Activated CD4-positive, alpha-beta memory T cell treated with anti-CD3 and anti-CD28 coated beads, Interleukin-2, amount 10 ng/mL, durations not matched to agents 7 days and 5 days (primary cell): Measurements from ENCODE around the gene SLC7A10. TPM values are rescaled to one million over a fixed set of nuclear protein-coding genes. Genes with fewer than 3 reads are reported as not detected.

Experiments
- CTCF ChIA-PET: fragments of 350-600 bp; sonication (Branson Sonifier 250); formaldehyde crosslinking; loops from one replicate; lab custom pipeline; 2021; ENCODE audit warnings: antibody characterized with exemption, inconsistent platforms; lab: Charles Lee
- POLR2A ChIA-PET: fragments of 350-600 bp; sonication (Branson Sonifier 250); formaldehyde crosslinking; loops from one replicate; lab custom pipeline; 2021; ENCODE audit warnings: antibody characterized with exemption; lab: Charles Lee
- DNase-seq: peaks from one replicate; pipeline ENCODE4 v3.0.0-alpha.2; 2020
- H3K27ac Mint-ChIP-seq: one replicate; pipeline ENCODE4 v1.8.0; 2021; ENCODE audit warnings: mild to moderate bottlenecking, mixed read lengths
- H3K27me3 Mint-ChIP-seq: one replicate; pipeline ENCODE4 v1.8.0; 2021; ENCODE audit warnings: mixed read lengths
- H3K36me3 Mint-ChIP-seq: one replicate; pipeline ENCODE4 v1.8.0; 2021; ENCODE audit warnings: low read depth, mixed read lengths
- H3K4me1 Mint-ChIP-seq: one replicate; pipeline ENCODE4 v1.8.0; 2021; ENCODE audit warnings: mixed read lengths
- H3K4me3 Mint-ChIP-seq: one replicate; pipeline ENCODE4 v1.8.0; 2021; ENCODE audit warnings: mild to moderate bottlenecking, mixed read lengths
- H3K9me3 Mint-ChIP-seq: one replicate; pipeline ENCODE4 v1.8.0; 2021; ENCODE audit warnings: mixed read lengths
- total RNA-seq, 2 experiments: library from RNA; stranded (reverse); gene quantifications; one replicate each; pipeline ENCODE4 v1.2.3, GENCODE V29; 2021

The SLC7A10 gene
- not detected for total RNA-seq

DNA sequence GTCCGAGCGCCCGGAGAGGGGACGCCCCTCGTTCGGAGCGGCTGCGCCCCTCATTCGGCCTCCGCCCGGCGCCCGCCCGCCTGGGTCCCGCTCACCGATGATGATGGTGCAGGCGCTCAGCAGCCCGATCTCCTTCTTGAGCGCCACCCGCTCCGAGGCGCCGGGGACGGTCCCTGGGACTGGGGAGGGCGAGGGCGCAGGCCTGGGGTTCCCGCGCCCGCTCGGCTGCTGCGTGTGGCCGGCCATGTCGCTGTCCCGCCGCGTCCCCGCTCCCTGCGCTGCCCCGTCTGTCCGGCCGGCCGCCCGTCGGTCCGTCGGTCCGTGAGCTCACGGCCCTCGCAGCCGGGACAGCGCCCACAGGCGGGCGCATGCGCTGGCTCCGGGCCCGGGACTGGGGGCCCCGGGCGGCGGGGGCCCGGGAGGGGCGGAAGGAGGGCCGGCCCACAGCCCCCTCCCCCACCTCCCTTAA, at the start of gene SLC7A10:
Gene SLC7A10 (minus strand): TSS at position 393 of the 469 bp plus-strand sequence. CDS start 147 bp downstream, at position 246.
- POLR2A ChIA-PET, result no interaction called here
- Mint-ChIP-seq H3K4me1 (peaks cover 2% of the 10 kb centered on the region), H3K9me3 (peaks cover 13% of the 10 kb centered on the region), H3K27me3 (peaks cover 55% of the 10 kb centered on the region), H3K27ac (no peak within 1 kb of the TSS), H3K36me3 (peaks cover 11% of the 10 kb centered on the region), H3K4me3 (no peak within 1 kb of the TSS)
- CTCF ChIA-PET, result no interaction called here
- DNase-seq, result no peak

DNA sequence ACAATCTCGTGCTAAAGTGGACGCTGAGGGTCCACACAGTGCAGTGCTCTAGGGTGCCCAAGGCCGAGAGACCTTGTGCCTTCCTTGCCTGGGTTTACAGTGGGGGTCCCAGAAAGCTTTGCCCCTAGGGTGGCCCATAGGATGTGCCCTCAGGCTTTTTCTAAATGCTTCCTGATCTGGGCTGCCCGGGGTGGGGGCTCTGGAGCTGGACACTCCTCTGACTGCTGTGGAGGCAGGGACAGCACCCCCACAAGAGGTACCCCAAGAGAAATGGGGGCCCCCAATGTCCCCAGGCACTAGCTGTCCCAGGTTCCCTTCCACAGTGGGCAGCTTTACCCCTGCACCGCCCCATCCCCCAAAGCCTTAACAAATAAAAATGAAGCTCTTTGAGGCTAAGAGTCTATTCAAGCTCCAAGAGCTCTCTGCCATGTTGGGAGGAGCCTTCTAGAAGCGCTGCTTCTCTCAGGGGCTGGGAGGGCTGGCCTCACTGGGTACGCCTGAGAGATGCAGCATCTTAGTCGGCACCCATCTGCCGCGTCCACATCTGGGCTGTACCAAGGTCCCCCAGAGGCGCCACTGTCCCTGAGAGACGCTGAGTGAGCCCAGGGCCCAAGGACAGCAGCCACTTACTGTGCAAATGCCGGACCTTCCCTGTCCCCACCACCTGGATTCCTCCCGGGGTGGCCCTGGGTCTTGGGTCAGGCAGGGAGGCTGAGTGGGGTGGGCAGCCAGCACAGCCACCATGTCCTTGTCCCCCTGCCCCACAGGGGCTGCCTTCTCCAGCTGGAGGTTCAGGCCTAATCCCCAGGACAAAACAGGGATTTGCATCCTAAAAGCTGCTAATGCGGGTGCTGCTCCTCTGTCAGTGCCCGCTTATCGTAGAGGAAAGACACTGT, 49.3 kb upstream of the SLC7A10 start:
- Mint-ChIP-seq H3K27me3 (peaks cover 2% of the 10 kb centered on the region), H3K9me3 (no peaks in the 10 kb centered on the region), H3K36me3 (no peaks in the 10 kb centered on the region), H3K27ac (no peak overlapping the region), H3K4me3 (no peak overlapping the region), H3K4me1 (peaks cover 13% of the 10 kb centered on the region)
- ChIA-PET CTCF (interaction anchor here (0.5 kb wide), 1 partner anchor 675 kb away, joined by 3 read pairs; no protein-coding TSS in a partner anchor), POLR2A (no interaction called here)
- no peak for DNase-seq

DNA sequence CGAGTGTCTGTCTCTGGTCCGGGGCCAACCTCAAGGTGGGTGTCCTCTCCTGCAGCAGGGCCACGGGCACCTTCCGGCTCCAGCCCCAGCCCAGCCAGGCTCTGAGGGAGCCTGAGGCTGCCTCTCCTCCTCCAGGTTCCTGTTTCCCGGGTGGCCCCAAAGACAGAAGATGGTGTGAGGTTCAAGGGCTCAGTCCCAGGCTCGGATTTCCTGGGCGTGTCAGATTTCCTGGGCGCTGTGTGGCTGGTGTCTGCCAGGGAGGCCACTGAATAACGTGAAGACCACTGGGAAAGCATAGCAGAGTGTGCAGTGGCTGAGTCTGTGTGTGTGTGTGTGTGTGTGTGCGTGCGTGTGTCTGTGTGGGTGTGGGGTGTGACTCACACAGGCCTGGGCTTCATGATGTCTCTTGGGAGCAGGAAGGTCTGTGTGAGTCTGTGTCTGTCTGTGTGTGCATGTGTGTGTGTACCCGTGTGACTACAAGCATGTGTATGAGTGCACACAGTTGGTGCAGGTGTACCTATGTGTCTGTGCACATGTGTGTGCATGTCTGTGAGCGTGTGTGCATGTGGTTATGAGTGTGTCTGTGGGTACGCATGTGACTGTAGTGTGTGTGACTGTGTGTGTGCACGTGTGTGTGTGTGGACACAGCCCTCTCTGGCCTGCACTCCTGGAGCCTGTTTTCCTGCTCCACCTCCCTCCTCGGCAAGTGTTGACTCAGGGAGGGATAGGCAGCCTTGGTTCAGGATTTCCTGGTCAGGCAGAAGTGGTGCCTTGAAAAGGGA, 48.4 kb upstream of the SLC7A10 start:
- peaks cover 2% of the 10 kb centered on the region for H3K27me3 Mint-ChIP-seq
- H3K27ac Mint-ChIP-seq, result peak overlapping the region; percentile 11
- H3K4me3 Mint-ChIP-seq, result no peak overlapping the region
- DNase-seq, result peak; percentile 46
- H3K4me1 Mint-ChIP-seq, result peaks cover 11% of the 10 kb centered on the region
- ChIA-PET CTCF (no interaction called here), POLR2A (no interaction called here)
- no peaks in the 10 kb centered on the region for H3K36me3 Mint-ChIP-seq
- H3K9me3 Mint-ChIP-seq, result no peaks in the 10 kb centered on the region

DNA sequence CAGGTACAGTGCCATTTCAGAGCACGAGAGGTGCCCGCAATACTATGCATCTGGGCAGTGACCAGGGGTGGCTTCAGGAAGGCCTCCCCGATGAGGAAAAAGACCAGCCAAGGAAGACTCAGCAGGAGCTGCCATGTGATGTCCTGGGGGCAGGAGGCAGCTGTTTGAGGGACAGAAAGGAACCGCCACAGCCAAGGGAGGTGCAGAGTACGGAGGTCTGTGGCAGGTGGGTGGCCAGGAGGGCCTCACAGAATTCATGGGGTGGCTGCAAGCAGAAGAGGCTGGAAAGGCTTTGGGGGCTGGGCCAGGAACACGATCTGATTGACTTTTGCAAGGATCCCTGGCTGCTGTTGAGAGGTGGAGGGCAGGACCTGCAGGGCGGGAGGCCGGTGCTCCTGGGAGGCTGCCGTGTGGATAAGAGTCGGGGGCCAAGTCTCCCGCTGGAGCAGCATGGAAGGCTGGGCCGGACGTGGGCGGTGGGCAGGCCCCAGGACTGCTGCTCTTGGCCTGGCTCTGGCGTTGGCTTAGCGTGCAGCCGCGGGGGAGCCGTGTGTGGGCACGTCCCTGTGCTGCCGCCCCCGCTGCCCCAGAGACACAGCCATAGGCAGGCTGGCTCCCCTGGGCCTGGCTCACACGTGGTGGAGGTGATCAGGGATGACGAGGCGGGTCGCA, 47.6 kb upstream of the SLC7A10 start:
- CTCF ChIA-PET, result no interaction called here
- DNase-seq, result no peak
- H3K4me3 Mint-ChIP-seq, result no peak overlapping the region
- peaks cover 11% of the 10 kb centered on the region for H3K4me1 Mint-ChIP-seq
- no peaks in the 10 kb centered on the region for H3K36me3 Mint-ChIP-seq
- POLR2A ChIA-PET, result no interaction called here
- H3K27ac Mint-ChIP-seq, result no peak overlapping the region
- no peaks in the 10 kb centered on the region for H3K9me3 Mint-ChIP-seq
- H3K27me3 Mint-ChIP-seq, result peaks cover 2% of the 10 kb centered on the region

DNA sequence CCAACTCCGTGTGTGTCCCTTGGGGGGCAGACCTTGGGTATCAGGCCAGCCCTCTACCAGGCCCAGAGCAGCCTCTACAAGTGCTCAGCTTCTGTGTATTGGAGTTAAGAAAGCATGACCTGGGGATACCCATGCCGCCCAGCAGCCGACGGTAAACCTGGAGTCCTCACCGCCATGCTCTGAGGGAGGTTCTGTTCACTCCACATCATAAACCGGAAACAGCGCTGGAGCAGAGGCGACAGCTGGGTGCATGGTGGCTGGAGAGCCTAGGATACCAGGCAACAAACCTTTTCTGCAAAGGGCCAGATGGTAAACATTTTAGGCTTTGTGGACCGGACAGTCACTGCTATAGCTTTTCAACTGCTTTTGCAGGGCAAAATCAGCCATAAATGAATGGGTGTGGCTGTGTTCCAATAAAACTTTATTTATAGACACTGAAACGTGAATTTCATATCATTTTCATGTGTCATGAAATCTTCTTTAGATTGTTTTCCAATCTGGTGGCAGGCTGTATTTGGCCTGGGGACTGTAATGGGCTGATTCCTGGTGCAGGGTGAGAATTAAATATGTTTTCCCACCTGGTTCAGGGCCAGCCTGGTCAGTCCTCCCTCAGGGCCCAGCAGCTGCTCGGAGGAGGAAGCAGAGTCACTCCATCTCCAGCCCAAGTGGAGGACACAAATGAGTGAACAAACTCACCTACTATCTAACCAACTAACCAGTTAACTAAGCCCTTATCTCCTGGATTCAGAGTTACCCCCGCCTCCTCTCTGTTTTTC, 45.8 kb upstream of the SLC7A10 start:
- no peak overlapping the region for H3K27ac Mint-ChIP-seq
- no peak for DNase-seq
- peaks cover 2% of the 10 kb centered on the region for H3K27me3 Mint-ChIP-seq
- CTCF ChIA-PET, result interaction anchor here (1.3 kb wide), 1 partner anchor 145 kb away, joined by 3 read pairs; no protein-coding TSS in a partner anchor
- H3K9me3 Mint-ChIP-seq, result no peaks in the 10 kb centered on the region
- H3K36me3 Mint-ChIP-seq, result no peaks in the 10 kb centered on the region
- POLR2A ChIA-PET, result interaction anchor here (0.6 kb wide), 1 partner anchor 13 kb away, joined by 3 read pairs; no protein-coding TSS in a partner anchor
- no peak overlapping the region for H3K4me3 Mint-ChIP-seq
- peaks cover 11% of the 10 kb centered on the region for H3K4me1 Mint-ChIP-seq

DNA sequence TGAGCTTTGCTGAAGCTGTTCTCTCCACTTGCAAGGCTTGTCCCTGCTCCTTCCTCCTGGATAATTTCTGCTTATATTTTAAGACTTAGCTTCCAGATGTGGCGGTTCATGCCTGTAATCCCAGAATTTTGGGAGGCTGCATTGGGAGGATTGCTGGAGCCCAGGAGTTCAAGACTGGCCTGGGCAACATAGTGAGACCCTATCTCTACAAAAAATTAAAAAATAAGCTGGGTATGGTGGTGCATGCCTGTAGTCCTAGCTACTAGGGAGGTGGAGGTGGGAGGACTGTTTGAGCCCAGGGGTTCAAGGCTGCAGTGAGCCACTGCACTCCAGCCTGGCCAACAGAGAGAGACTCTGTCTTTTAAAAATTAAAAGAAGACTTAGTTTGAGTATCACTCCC, 45.1 kb upstream of the SLC7A10 start:
- Mint-ChIP-seq H3K27ac (no peak overlapping the region), H3K4me3 (no peak overlapping the region), H3K27me3 (peaks cover 2% of the 10 kb centered on the region), H3K9me3 (no peaks in the 10 kb centered on the region), H3K4me1 (peaks cover 11% of the 10 kb centered on the region), H3K36me3 (no peaks in the 10 kb centered on the region)
- ChIA-PET CTCF (interaction anchor here (1.3 kb wide), 1 partner anchor 145 kb away, joined by 3 read pairs; no protein-coding TSS in a partner anchor), POLR2A (no interaction called here)
- no peak for DNase-seq

DNA sequence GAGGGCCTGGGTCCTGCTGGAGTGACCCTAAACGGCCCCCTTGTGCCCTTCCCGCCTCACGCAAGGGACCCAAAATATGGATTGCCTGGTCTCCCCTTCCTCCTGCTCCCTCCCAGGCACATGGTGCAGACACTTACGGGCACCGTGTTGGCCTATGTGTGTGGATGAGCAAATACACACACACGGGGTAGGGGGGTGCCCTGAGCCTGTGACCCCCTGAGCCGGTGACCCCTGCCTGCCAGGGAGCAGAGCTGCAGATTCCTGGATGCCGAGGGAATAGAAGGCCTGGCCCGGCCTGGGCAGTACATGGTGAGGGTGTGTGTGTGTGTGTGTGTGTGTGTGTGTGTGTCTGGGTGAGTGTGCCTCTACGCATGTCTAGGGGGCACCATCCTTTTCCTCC, 43.4 kb upstream of the SLC7A10 start:
- no peak overlapping the region for H3K4me3 Mint-ChIP-seq
- POLR2A ChIA-PET, result no interaction called here

DNA sequence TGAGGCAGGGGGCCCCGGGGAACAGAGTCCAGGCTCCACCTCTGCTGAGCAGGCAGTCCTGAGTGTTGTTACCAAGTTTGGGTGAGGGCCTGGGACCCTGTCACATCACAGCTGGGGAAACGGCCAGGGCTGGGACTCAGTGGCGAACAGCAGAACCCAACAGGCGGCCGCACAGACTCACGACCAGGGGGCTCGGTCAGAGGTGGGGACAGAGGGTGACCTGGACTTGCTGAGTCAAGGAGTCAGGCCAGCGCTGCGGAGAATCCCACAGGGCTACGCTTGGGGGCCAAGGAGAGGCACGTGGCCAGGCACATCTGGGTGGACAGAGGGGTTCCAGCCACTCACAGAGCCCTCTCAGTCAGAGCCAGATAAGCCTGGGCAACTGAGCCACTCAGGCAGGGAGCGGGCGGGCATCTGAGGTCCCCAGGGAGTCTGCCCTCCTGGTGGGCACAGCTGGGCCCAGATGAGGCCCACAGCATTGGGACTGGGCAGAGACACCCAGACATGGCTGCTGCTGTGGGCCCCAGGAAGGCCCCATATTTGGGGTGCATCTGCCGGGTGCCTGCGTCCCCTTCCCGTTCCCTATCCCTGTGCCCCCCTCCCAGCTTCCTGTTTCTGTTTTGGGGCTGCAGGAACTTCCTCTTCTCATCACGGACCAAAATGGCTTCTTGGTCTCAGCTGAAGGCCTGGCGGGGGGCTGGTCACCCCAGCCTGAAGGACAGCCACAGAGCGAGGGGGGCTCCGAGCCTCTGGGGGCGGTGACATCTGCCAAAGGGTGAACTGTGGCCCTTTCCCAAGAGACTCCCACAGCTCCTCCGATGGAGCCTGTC, 42.7 kb upstream of the SLC7A10 start:
- DNase-seq, result no peak
- POLR2A ChIA-PET, result no interaction called here
- CTCF ChIA-PET, result no interaction called here
- Mint-ChIP-seq H3K27me3 (peaks cover 2% of the 10 kb centered on the region), H3K4me3 (no peak overlapping the region), H3K4me1 (peaks cover 4% of the 10 kb centered on the region), H3K27ac (no peak overlapping the region), H3K36me3 (no peaks in the 10 kb centered on the region), H3K9me3 (no peaks in the 10 kb centered on the region)

More for the DNA sequence above, 43.4 kb upstream of the SLC7A10 start:
- no peak overlapping the region for H3K27ac Mint-ChIP-seq
- H3K36me3 Mint-ChIP-seq, result no peaks in the 10 kb centered on the region
- peaks cover 2% of the 10 kb centered on the region for H3K27me3 Mint-ChIP-seq
- no peak for DNase-seq
- H3K9me3 Mint-ChIP-seq, result no peaks in the 10 kb centered on the region
- peaks cover 7% of the 10 kb centered on the region for H3K4me1 Mint-ChIP-seq
- CTCF ChIA-PET, result no interaction called here

DNA sequence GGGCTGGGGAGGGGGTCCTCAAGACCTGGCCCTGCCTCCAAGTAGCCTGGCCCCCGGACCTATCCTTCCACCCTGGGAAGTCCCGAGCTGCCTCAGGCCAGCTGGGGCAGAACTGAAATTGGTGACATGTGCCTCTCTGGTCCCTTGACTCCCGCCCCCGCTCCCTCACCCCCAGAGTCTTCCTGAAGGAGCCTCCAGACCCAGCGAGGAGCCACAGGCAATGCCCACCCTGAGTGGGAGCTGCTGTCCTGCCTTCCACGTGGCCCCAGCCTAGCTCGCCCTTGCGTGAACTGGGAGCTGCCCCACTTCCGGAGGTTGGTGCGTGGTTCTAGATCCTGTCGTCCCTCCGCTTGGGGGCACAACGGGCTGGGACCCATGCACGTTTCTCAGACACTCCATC, 42.1 kb upstream of the SLC7A10 start:
- peaks cover 2% of the 10 kb centered on the region for H3K27me3 Mint-ChIP-seq
- H3K9me3 Mint-ChIP-seq, result no peaks in the 10 kb centered on the region
- ChIA-PET POLR2A (interaction anchor here (1.5 kb wide), 1 partner anchor 28 kb away, joined by 3 read pairs; no protein-coding TSS in a partner anchor), CTCF (no interaction called here)
- DNase-seq, result no peak
- H3K4me1 Mint-ChIP-seq, result no peaks in the 10 kb centered on the region
- no peak overlapping the region for H3K4me3 Mint-ChIP-seq
- no peaks in the 10 kb centered on the region for H3K36me3 Mint-ChIP-seq
- H3K27ac Mint-ChIP-seq, result no peak overlapping the region

DNA sequence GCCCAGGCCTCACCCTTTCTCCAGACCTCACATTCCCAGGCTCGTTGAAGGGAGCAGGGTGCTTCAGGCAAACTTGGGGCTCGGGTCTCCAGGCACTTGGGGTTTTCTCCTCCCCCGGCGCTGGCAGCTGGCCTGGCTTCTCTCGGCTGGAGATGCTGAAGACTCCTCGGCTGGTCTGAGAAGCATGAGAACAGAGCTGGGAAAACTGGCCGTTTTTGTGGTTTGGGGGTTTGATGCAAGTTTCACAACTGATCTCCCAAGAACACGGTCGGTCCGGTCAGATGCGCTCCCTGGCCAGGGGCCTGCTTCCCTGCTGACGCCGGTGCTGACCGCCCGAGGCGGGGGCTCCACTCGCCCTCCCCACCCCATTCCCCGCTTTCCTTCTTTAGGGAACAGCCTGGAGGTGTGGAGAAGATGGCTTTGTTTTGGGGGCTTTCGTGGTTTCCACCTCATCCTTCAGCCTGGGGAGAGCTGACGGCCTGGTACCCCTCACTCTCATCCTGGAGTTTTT, 41.4 kb upstream of the SLC7A10 start:
- no peak overlapping the region for H3K4me3 Mint-ChIP-seq
- no peak for DNase-seq
- H3K36me3 Mint-ChIP-seq, result no peaks in the 10 kb centered on the region
- no peak overlapping the region for H3K27ac Mint-ChIP-seq
- ChIA-PET CTCF (no interaction called here), POLR2A (interaction anchor here (1.5 kb wide), 1 partner anchor 29 kb away, joined by 3 read pairs; no protein-coding TSS in a partner anchor)
- no peaks in the 10 kb centered on the region for H3K9me3 Mint-ChIP-seq
- H3K27me3 Mint-ChIP-seq, result peaks cover 4% of the 10 kb centered on the region
- peaks cover 1% of the 10 kb centered on the region for H3K4me1 Mint-ChIP-seq

DNA sequence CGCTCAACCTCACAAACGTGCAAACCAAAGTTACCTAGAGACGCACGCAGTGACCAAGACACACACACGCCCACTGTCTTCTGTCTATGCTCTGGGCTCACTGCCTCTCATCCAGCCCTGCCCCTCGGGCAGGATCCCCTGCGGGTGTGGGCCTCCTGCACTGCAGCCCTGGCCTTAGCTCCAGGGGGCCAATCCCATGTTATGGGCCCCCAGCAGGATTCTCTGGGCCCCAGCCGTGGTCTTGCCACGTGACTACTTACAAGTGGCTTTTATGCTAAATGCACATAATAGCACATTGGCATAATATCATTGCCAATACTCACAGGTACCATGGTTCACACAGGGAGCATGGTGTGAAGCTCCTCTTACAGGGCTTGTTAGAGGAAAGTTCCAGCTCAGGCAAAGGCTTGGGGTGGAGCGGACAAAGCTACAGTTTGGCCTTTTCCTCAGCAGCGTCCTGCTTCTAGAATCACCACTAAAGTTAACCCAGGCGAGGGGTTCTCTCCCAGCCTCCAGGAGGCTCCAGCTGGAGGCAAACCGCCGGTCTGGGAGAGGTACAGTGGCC, 39.3 kb upstream of the SLC7A10 start:
- CTCF ChIA-PET, result no interaction called here
- H3K4me1 Mint-ChIP-seq, result peaks cover 13% of the 10 kb centered on the region
- DNase-seq, result no peak
- peaks cover 6% of the 10 kb centered on the region for H3K27me3 Mint-ChIP-seq
- H3K36me3 Mint-ChIP-seq, result no peaks in the 10 kb centered on the region
- no peaks in the 10 kb centered on the region for H3K9me3 Mint-ChIP-seq
- H3K4me3 Mint-ChIP-seq, result no peak overlapping the region
- POLR2A ChIA-PET, result no interaction called here
- H3K27ac Mint-ChIP-seq, result no peak overlapping the region
